Kidney epithelial cell (primary cell): ENCODE results near the gene CLIC1. TPM values are rescaled to one million over a fixed set of nuclear protein-coding genes. Genes with fewer than 3 reads are reported as not detected.

Experiments
- DNase-seq: peaks from one replicate; pipeline ENCODE4 v3.0.0-alpha.2; 2010; ENCODE audit warnings: low read depth
- H3K27me3 ChIP-seq: 2 replicates; pipeline ENCODE4 v1.6.0; 2011; ENCODE audit warnings: low read length; ENCODE audit not compliant: control insufficient read depth, insufficient read depth
- H3K36me3 ChIP-seq: 2 replicates; pipeline ENCODE4 v1.5.1; 2011; ENCODE audit warnings: low read length; ENCODE audit not compliant: control insufficient read depth, insufficient read depth
- H3K4me3 ChIP-seq: 2 replicates; pipeline ENCODE4 v1.5.1; 2011; ENCODE audit warnings: low read depth, mild to moderate bottlenecking, control low read depth, low read length
- total RNA-seq: library from RNA; depleted of rRNA; stranded (reverse); fragments of >200 nt; gene quantifications from 2 replicates; pipeline ENCODE4 v1.2.3, GENCODE V29; 2015
- TF ChIP-seq, protein P1 (sequence below): IDR thresholded peaks from 2 replicates; pipeline ENCODE4 v1.5.1; 2011; ENCODE audit warnings: mild to moderate bottlenecking, moderate library complexity, low read length, control low read depth, inconsistent platforms; ENCODE audit not compliant: insufficient read depth, poor library complexity, severe bottlenecking

Gene CLIC1
- total RNA-seq, 1 donor from 2014 or later = 494 TPM

GRCh38 chr6:31765559-31765909 is 29.2 kb upstream of the CLIC1 start:
- no peaks in the 10 kb centered on the region for H3K27me3 ChIP-seq
- no peak overlapping the region for H3K4me3 ChIP-seq
- TF ChIP-seq, protein P1, sequence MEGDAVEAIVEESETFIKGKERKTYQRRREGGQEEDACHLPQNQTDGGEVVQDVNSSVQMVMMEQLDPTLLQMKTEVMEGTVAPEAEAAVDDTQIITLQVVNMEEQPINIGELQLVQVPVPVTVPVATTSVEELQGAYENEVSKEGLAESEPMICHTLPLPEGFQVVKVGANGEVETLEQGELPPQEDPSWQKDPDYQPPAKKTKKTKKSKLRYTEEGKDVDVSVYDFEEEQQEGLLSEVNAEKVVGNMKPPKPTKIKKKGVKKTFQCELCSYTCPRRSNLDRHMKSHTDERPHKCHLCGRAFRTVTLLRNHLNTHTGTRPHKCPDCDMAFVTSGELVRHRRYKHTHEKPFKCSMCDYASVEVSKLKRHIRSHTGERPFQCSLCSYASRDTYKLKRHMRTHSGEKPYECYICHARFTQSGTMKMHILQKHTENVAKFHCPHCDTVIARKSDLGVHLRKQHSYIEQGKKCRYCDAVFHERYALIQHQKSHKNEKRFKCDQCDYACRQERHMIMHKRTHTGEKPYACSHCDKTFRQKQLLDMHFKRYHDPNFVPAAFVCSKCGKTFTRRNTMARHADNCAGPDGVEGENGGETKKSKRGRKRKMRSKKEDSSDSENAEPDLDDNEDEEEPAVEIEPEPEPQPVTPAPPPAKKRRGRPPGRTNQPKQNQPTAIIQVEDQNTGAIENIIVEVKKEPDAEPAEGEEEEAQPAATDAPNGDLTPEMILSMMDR = no peak
- no peaks in the 10 kb centered on the region for H3K36me3 ChIP-seq
- no peak for DNase-seq

GRCh38 chr6:31764198-31764597 is 27.9 kb upstream of the CLIC1 start:
- H3K36me3 ChIP-seq = no peaks in the 10 kb centered on the region
- no peak for DNase-seq
- TF ChIP-seq, protein P1 = no peak
- H3K4me3 ChIP-seq = no peak overlapping the region
- no peaks in the 10 kb centered on the region for H3K27me3 ChIP-seq

GRCh38 chr6:31763619-31763940 is 27.2 kb upstream of the CLIC1 start:
- H3K27me3 ChIP-seq = no peaks in the 10 kb centered on the region
- no peaks in the 10 kb centered on the region for H3K36me3 ChIP-seq
- no peak for DNase-seq
- TF ChIP-seq, protein P1 = no peak
- no peak overlapping the region for H3K4me3 ChIP-seq

DNA sequence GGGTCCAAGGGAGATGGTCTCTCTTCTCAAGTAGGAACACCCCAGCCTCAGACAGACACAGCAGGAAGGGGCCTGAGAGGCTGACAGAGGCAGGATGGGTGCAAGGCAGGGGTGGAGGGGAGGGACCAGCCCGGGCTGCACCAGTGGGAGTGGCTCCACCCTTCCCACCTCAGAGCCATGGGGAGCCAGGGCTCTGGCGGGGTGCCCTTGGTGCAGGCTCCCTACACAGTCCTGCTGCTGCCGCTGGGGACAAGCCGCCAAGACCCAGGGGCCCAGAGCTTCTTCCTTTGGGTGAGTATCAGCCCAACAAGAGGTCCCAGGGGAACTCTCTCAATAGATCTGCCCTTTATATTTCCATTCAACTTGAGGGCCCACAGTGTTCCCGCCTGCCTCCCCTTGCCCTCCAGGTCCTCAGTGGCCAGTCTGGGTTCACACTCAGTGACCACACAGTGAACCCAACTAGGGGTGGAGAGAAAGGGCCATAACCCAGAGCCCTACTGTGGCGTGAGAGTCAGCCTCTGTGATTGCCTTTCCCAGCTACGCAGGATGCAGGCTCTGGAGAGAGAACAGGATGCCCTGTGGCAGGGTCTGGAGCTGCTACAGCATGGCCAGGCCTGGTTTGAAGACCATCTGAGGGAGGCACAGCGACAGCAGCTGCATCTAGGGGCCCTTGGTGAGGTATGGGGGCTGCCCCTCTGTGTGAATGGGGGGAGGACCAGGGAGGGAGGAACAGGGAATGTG is 26.7 kb upstream of the CLIC1 start:
- no peaks in the 10 kb centered on the region for H3K27me3 ChIP-seq
- TF ChIP-seq, protein P1 = no peak
- no peaks in the 10 kb centered on the region for H3K36me3 ChIP-seq
- H3K4me3 ChIP-seq = no peak overlapping the region
- DNase-seq = no peak

DNA sequence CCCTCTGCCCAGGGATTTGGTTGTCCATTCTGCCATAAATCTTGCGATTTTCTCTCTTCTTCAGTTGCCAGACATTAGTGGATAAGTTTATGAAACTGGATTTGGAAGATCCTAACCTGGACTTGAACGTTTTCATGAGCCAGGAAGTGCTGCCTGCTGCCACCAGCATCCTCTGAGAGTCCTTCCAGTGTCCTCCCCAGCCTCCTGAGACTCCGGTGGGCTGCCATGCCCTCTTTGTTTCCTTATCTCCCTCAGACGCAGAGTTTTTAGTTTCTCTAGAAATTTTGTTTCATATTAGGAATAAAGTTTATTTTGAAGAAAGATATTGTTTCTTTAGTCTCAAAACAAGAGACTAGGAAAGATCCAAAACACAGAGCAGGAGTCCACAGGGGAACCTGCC is 26.0 kb upstream of the CLIC1 start, which contains the start of gene SAPCD1:
Gene SAPCD1 (plus strand): TSS at position 301 of the 400 bp plus-strand sequence. CDS start 399 bp downstream, outside the sequence.
- no peak for DNase-seq
- Histone ChIP-seq H3K27me3 (no peaks in the 10 kb centered on the region), H3K36me3 (no peaks in the 10 kb centered on the region), H3K4me3 (no peak within 1 kb of the TSS)
- TF ChIP-seq, protein P1 = no peak

DNA sequence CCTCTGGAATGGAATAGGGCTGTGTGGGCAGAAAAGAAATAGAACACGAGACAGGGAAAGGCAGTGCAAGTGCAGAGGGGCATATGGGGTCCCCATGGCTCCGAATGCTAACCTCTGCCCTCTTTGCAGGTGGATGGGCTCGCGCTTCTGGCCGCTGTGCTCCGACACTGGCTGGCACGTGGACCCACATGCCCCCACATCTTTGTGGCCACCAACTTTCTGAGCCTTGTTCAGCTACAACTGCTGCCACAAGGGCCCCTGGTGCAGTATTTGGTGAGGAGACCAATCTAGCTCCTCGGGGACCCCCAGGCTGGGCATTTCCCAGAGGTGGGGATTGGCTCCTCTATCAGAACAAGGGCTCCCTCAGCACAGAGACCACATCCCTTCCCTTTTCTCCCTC is 25.0 kb upstream of the CLIC1 start:
- H3K36me3 ChIP-seq = no peaks in the 10 kb centered on the region
- TF ChIP-seq, protein P1 = no peak

More for the DNA sequence above, 25.0 kb upstream of the CLIC1 start:
- Histone ChIP-seq H3K4me3 (no peak overlapping the region), H3K27me3 (no peaks in the 10 kb centered on the region)
- DNase-seq = no peak
